ENCODE data around the gene HERC4.

- TF ChIP-seq POLR2A (IDR thresholded peaks at IDR 0.05; ENCODE audit: low read depth, low read length) (no peak), CTCF (IDR thresholded peaks at IDR 0.05; ENCODE audit: extremely low read depth in 1 of 2, insufficient read depth in 1 of 2, low read depth in 1 of 2, low read length in 2 of 2) (no peak), MAX (IDR thresholded peaks at IDR 0.05; ENCODE audit: insufficient read depth, insufficient read length) (no peak), EZH2 (IDR thresholded peaks at IDR 0.05; ENCODE audit: borderline replicate concordance, low read depth, low read length, severe bottlenecking) (no peak), MYC (IDR thresholded peaks at IDR 0.05; ENCODE audit: low read depth, low read length) (no peak)
These were observed 34.9 kb upstream of the HERC4 start for GRCh38 chr10:68110027-68110426.

All from endothelial cell of umbilical vein (primary cell).